Activated B cell treated with CpG ODN at 0.5 μM for 24 hours (primary cell): ENCODE data around the gene EPB41L2. TPM values are rescaled to one million over a fixed set of nuclear protein-coding genes. Genes with fewer than 3 reads are reported as not detected.
"Not testable (repeated sequence)": the region's sequence is repeated elsewhere in the genome, so short reads cannot be mapped to it uniquely, and the experiment has no call there.

Source experiments
- ATAC-seq: fragments of 200-7000 bp; cut with Tn5 transposase; one replicate; pipeline ENCODE4 v1.10.0; 2021; ENCODE audit warnings: low read depth, mild to moderate bottlenecking, moderate library complexity
- CTCF ChIA-PET: fragments of 350-600 bp; sonication (Branson Sonifier 250); formaldehyde crosslinking; loops from one replicate; lab custom pipeline; 2021; ENCODE audit warnings: antibody characterized with exemption; lab: Charles Lee
- POLR2A ChIA-PET: fragments of 350-600 bp; sonication (Branson Sonifier 250); formaldehyde crosslinking; loops from one replicate; lab custom pipeline; 2021; ENCODE audit warnings: antibody characterized with exemption; lab: Charles Lee
- DNase-seq: peaks from one replicate; pipeline ENCODE4 v3.0.0; 2022
- H3K27ac Mint-ChIP-seq: one replicate; pipeline ENCODE4 v1.8.0; 2020; ENCODE audit warnings: mixed read lengths
- H3K27me3 Mint-ChIP-seq: one replicate; pipeline ENCODE4 v1.8.0; 2021; ENCODE audit warnings: mixed read lengths
- H3K36me3 Mint-ChIP-seq: one replicate; pipeline ENCODE4 v1.8.0; 2021; ENCODE audit warnings: low read depth, mixed read lengths
- H3K4me1 Mint-ChIP-seq: one replicate; pipeline ENCODE4 v1.8.0; 2021; ENCODE audit warnings: mixed read lengths
- H3K4me3 Mint-ChIP-seq: one replicate; pipeline ENCODE4 v1.8.0; 2020; ENCODE audit warnings: mild to moderate bottlenecking, mixed read lengths
- H3K9me3 Mint-ChIP-seq: one replicate; pipeline ENCODE4 v1.8.0; 2020; ENCODE audit warnings: mixed read lengths
- intact Hi-C: fragments of 100-400 bp; cut with micrococcal nuclease; formaldehyde crosslinking; loops from one replicate; pipeline ENCODE4 v1.15.1; 2024
- total RNA-seq: library from RNA; stranded (reverse); gene quantifications from 2 replicates; pipeline ENCODE4 v1.2.3, GENCODE V29; 2022
- TF ChIP-seq, protein P1 (sequence below): fragments of 200-600 bp; IDR thresholded peaks from one replicate; pipeline ENCODE4 v1.8.0; 2022; ENCODE audit warnings: antibody characterized with exemption, mild to moderate bottlenecking

The EPB41L2 gene
- total RNA-seq, 1 donor from 2014 or later = 62.8 TPM

DNA sequence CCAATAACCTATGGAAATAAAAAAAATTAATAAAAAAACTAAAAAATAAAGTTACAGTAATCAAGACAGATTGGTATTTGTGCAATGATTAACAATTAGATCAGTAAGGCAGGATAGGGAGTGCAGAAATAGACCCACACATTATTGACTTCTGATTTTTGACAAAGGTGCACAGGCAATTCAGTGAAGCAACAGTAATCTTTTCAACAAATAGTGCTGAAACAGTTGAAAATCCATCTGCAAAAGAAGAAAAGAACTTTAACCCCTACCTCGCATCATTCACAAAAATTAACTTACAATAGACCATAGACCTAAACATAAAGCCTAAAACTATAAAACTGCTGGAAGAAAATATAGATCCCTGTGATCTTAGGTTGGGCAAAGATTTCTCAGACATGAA lies 240.3 kb downstream of the EPB41L2 start:
- CTCF ChIA-PET = no interaction called here
- POLR2A ChIA-PET = no interaction called here
- no peak overlapping the region for H3K4me3 Mint-ChIP-seq
- TF ChIP-seq, protein P1, sequence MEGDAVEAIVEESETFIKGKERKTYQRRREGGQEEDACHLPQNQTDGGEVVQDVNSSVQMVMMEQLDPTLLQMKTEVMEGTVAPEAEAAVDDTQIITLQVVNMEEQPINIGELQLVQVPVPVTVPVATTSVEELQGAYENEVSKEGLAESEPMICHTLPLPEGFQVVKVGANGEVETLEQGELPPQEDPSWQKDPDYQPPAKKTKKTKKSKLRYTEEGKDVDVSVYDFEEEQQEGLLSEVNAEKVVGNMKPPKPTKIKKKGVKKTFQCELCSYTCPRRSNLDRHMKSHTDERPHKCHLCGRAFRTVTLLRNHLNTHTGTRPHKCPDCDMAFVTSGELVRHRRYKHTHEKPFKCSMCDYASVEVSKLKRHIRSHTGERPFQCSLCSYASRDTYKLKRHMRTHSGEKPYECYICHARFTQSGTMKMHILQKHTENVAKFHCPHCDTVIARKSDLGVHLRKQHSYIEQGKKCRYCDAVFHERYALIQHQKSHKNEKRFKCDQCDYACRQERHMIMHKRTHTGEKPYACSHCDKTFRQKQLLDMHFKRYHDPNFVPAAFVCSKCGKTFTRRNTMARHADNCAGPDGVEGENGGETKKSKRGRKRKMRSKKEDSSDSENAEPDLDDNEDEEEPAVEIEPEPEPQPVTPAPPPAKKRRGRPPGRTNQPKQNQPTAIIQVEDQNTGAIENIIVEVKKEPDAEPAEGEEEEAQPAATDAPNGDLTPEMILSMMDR = no peak
- peaks cover 3% of the 10 kb centered on the region for H3K27me3 Mint-ChIP-seq
- H3K36me3 Mint-ChIP-seq = no peaks in the 10 kb centered on the region
- peaks cover 5% of the 10 kb centered on the region for H3K9me3 Mint-ChIP-seq
- H3K4me1 Mint-ChIP-seq = no peaks in the 10 kb centered on the region
- DNase-seq = no peak
- intact Hi-C loops = no loop called here
- no peak for ATAC-seq
- no peak overlapping the region for H3K27ac Mint-ChIP-seq

DNA sequence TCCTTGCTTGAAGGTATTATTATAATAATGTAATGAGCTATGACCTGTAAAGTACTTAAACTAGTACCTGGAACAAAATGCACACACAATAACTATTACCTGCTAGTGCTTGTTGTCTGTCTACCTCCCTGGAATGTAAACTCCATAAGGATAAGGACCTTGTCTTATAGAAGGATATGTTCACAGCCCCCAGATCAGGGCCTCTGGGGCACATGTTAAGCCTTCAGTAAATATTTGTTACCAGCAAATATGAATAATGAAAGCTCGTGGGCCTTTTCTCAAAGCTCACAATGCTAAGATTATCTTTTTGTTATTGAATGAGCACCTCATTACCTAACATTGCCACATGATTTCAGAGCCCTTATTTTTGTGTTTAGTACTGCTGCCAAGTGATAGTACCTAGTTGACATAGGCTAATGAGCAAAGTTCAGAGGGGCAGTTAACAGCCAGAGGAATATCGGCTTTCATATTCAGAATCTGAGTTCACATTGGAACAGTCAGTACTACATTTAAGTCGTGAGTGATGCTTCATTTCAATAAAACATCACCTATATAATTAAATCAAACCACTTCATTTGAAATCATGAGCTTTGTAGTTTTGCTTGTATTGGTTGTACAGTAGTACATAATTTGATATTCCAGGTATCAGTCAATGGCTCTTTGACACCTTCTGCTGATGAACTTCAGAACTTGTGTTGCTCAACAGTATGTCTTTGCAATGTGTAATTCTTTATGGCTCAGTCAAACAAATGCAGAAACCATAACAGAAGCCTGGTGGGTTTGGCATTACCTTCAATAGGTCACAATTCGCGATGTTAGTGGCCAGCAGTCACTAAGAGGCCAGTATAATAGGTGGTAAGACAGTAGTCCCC lies 247.6 kb downstream of the EPB41L2 start:
- Mint-ChIP-seq H3K27ac (no peak overlapping the region), H3K27me3 (no peaks in the 10 kb centered on the region), H3K4me1 (no peaks in the 10 kb centered on the region), H3K9me3 (peaks cover 5% of the 10 kb centered on the region), H3K4me3 (no peak overlapping the region), H3K36me3 (no peaks in the 10 kb centered on the region)
- ChIA-PET CTCF (no interaction called here), POLR2A (no interaction called here)
- intact Hi-C loops = no loop called here
- TF ChIP-seq, protein P1 = no peak
- no peak for ATAC-seq
- no peak for DNase-seq

DNA sequence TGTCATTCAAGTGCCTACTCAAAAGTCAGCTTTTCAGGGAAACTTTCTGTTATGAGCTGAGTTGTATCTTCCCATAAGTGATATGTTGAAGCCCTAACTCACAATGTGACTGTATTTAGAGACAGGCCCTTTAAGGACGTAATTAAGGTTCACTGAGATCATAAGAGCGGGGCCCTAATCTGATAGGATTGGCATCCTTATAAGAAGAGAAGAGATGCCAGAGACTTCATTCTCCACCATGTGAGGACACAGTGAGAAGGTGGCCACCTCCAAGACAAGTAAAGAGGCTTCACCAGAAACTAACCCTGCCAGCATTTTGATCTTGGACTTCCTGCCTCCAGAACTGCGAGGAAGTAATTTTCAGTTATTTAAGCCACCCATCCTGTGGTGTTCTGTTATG lies 248.5 kb downstream of the EPB41L2 start:
- no peak overlapping the region for H3K4me3 Mint-ChIP-seq
- ATAC-seq (no peak), DNase-seq (no peak)
- H3K27me3 Mint-ChIP-seq = no peaks in the 10 kb centered on the region
- no peaks in the 10 kb centered on the region for H3K36me3 Mint-ChIP-seq
- H3K27ac Mint-ChIP-seq = no peak overlapping the region
- TF ChIP-seq, protein P1 = no peak
- intact Hi-C loops = no loop called here
- H3K9me3 Mint-ChIP-seq = peaks cover 3% of the 10 kb centered on the region
- ChIA-PET POLR2A (no interaction called here), CTCF (no interaction called here)
- no peaks in the 10 kb centered on the region for H3K4me1 Mint-ChIP-seq

DNA sequence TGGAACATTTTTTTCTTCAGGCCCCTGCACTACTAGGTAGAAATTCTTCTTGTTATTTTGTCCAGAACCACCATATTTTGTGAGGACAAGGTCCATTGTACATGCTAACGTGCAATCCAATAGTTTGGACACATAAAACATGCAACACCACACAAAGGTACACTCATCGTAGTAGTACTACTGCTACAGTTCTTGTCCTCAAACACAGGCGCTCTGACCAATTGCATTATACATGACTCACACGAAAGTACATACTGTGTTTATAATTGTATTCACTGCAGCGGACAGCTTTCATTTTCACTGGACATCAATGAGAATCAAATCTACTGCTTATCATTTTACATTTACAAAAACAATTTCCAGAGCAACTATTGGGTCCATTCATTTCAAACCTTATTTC lies 251.1 kb downstream of the EPB41L2 start:
- CTCF ChIA-PET = no interaction called here
- TF ChIP-seq, protein P1 = no peak
- no peak overlapping the region for H3K4me3 Mint-ChIP-seq
- DNase-seq = no peak
- H3K9me3 Mint-ChIP-seq = no peaks in the 10 kb centered on the region
- H3K4me1 Mint-ChIP-seq = no peaks in the 10 kb centered on the region
- POLR2A ChIA-PET = no interaction called here
- intact Hi-C loops = no loop called here
- H3K27ac Mint-ChIP-seq = no peak overlapping the region
- ATAC-seq = no peak
- H3K36me3 Mint-ChIP-seq = no peaks in the 10 kb centered on the region
- H3K27me3 Mint-ChIP-seq = no peaks in the 10 kb centered on the region

DNA sequence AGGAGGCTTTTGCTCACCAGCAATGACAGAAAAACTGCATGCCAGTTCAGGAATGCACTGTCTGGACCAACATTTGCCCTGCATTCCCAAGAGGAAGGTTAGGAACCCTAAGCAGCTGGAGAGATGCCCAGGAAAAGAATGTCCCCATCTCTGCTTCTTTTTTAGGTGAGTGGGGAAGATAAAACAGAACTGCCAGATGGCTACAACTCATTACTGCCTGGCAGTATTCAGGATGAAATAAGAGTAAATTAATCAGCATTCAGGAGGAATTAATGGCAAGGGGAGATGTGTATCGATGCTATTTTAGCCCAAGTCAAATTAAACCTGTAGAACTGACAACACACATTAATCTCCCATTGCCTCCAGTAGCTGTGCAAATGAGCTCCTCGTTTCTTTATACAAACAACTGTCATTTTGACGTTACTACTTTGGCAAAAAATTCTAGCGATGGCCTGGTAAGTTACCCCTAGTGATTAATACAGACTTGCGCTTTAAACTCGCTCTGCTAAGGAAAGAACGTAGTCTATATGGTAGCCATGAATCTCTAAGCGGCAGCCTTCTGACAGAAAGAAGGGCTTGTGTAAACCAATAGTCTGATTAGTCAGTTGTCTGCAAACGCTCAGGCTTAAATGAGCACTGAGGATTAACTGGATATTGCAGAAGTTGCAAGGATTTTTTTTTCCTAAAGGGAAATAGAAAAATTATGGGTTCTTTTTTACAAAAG lies 252.6 kb downstream of the EPB41L2 start:
- POLR2A ChIA-PET = no interaction called here
- TF ChIP-seq, protein P1 = no peak

DNA sequence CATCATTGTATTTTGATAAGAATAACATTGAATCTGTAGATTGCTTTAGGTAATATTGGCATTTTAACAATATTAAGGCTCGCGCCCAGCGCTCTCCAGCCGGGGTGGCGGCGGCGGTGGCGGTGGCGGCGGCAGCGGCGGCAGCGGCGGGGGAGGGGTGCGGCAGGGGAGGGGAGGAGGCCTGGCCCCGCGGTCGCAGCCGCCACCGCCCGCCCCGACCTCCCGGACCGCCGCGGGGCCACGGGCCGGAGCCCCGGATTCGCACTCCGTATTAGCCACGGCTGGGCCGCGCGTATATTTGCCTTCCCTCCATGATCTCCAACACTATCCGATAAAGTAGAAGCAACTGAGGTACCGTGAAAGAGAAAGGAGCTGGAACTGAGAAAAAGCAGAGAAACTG lies 261.7 kb downstream of the EPB41L2 start:
- CTCF ChIA-PET, DNase-seq, H3K4me3 Mint-ChIP-seq, intact Hi-C loops, H3K9me3 Mint-ChIP-seq, H3K36me3 Mint-ChIP-seq, H3K4me1 Mint-ChIP-seq, H3K27me3 Mint-ChIP-seq, POLR2A ChIA-PET, ATAC-seq, H3K27ac Mint-ChIP-seq: not testable (repeated sequence)

More for the DNA sequence above, 252.6 kb downstream of the EPB41L2 start:
- H3K27me3 Mint-ChIP-seq = no peaks in the 10 kb centered on the region
- DNase-seq = no peak
- H3K4me1 Mint-ChIP-seq = no peaks in the 10 kb centered on the region
- no peak overlapping the region for H3K4me3 Mint-ChIP-seq
- H3K36me3 Mint-ChIP-seq = no peaks in the 10 kb centered on the region
- CTCF ChIA-PET = no interaction called here
- intact Hi-C loops = no loop called here
- ATAC-seq = no peak
- H3K9me3 Mint-ChIP-seq = no peaks in the 10 kb centered on the region
- no peak overlapping the region for H3K27ac Mint-ChIP-seq
